Activated T-helper 1 cell treated with Interleukin-2 at 50 U/mL for 16 hours (primary cell): ENCODE data around the gene DOHH.

Experiments used
- DNase-seq: peaks from one replicate; pipeline ENCODE4 v3.0.0-alpha.2; 2020; ENCODE audit warnings: low read depth

Gene DOHH

GRCh38 chr19:3441986-3442329 lies 58.5 kb downstream of the DOHH start:
- DNase-seq: no peak

GRCh38 chr19:3441089-3441985 lies 59.1 kb downstream of the DOHH start:
- no peak for DNase-seq
